B cell (primary cell): ENCODE results near the gene TEDC1. TPM values are rescaled to one million over a fixed set of nuclear protein-coding genes. Genes with fewer than 3 reads are reported as not detected.

Experiments used
- ATAC-seq: fragments of 200-7000 bp; cut with Tn5 transposase; one replicate; pipeline ENCODE4 v1.10.0; 2021; ENCODE audit warnings: low read depth, mild to moderate bottlenecking, moderate number of reproducible peaks, moderate library complexity
- CTCF ChIA-PET: fragments of 350-600 bp; sonication (Branson Sonifier 250); formaldehyde crosslinking; loops from one replicate; lab custom pipeline; 2021; ENCODE audit warnings: antibody characterized with exemption, inconsistent platforms; lab: Charles Lee
- POLR2A ChIA-PET: fragments of 350-600 bp; sonication (Branson Sonifier 250); formaldehyde crosslinking; loops from one replicate; lab custom pipeline; 2021; ENCODE audit warnings: antibody characterized with exemption; lab: Charles Lee
- DNase-seq: peaks from one replicate; pipeline ENCODE4 v3.0.0; 2013
- H2AFZ ChIP-seq: 2 replicates; pipeline ENCODE4 v1.6.1; 2012; ENCODE audit warnings: mild to moderate bottlenecking, low read depth, low read length; ENCODE audit not compliant: insufficient read depth, poor library complexity, severe bottlenecking
- H3K27ac ChIP-seq, 2 donors: 1 replicate in 1 of 2; 2 replicates in 1 of 2; pipeline ENCODE4 v1.5.1; 2012 to 2013; ENCODE audit warnings: low read length in 2 of 2, mild to moderate bottlenecking in 2 of 2, moderate library complexity in 1 of 2
- H3K27me3 ChIP-seq, 4 experiments: fragments of 200-600 bp in 1 of 4; sonication (generic) in 1 of 4; replicated peaks in 1 of 4; 1 replicate in 2 of 4; 2 replicates in 2 of 4; pipeline versions ENCODE4 v1.6.1 to v1.7.0; 2013 to 2016; ENCODE audit warnings: low read length in 3 of 4, mild to moderate bottlenecking in 2 of 4, mixed read lengths in 1 of 4, moderate library complexity in 1 of 4; ENCODE audit not compliant: insufficient read depth in 4 of 4, control insufficient read depth in 3 of 4; ENCODE audit errors: control extremely low read depth in 1 of 4
- H3K36me3 ChIP-seq, 2 experiments: replicated peaks in 1 of 2; 1 replicate in 1 of 2; 2 replicates in 1 of 2; pipeline versions ENCODE4 v1.6.1 to v1.7.1; 2013; ENCODE audit warnings: low read length in 1 of 2; ENCODE audit not compliant: insufficient read depth in 2 of 2, control insufficient read depth in 1 of 2; ENCODE audit errors: control extremely low read depth in 1 of 2, extremely low read depth in 1 of 2
- H3K4me1 ChIP-seq, 2 donors: fragments of 200-600 bp in 1 of 2; sonication (generic) in 1 of 2; 1 replicate in 1 of 2; 2 replicates in 1 of 2; pipeline versions ENCODE4 v1.5.1 to v1.6.1; 2013 to 2017; ENCODE audit warnings: low read length in 2 of 2; ENCODE audit not compliant: control insufficient read depth in 2 of 2, insufficient read depth in 2 of 2
- H3K4me2 ChIP-seq: replicated peaks from 2 replicates; pipeline ENCODE3; 2012; ENCODE audit warnings: mild to moderate bottlenecking, low read depth, low read length; ENCODE audit not compliant: poor library complexity, severe bottlenecking
- H3K4me3 ChIP-seq, 5 experiments: fragments of 200-600 bp in 1 of 5; sonication (generic) in 1 of 5; 1 replicate in 3 of 5; 2 replicates in 2 of 5; pipeline versions ENCODE4 v1.5.1 to v1.7.0; 2011 to 2016; ENCODE audit warnings: low read length in 4 of 5, mild to moderate bottlenecking in 4 of 5, low read depth in 2 of 5, control low read depth in 1 of 5, moderate library complexity in 1 of 5; ENCODE audit not compliant: insufficient read depth in 1 of 5; ENCODE audit errors: control extremely low read depth in 1 of 5, extremely low read depth in 1 of 5
- H3K79me2 ChIP-seq: fragments of 200-600 bp; sonication (generic); one replicate; pipeline ENCODE4 v1.6.0; 2016; ENCODE audit warnings: low read length; ENCODE audit not compliant: control insufficient read depth, insufficient read depth
- H3K9ac ChIP-seq: fragments of 200-600 bp; sonication (generic); 2 replicates; pipeline ENCODE4 v1.6.1; 2017; ENCODE audit warnings: mild to moderate bottlenecking, low read length, moderate library complexity
- H3K9me3 ChIP-seq, 3 donors: one replicate each; pipeline versions ENCODE4 v1.6.1 to v1.7.1; 2013; ENCODE audit warnings: low read length in 2 of 3; ENCODE audit not compliant: control insufficient read depth in 2 of 3, insufficient read depth in 1 of 3; ENCODE audit errors: control extremely low read depth in 1 of 3
- H4K20me1 ChIP-seq: 2 replicates; pipeline ENCODE4 v1.6.0; 2012; ENCODE audit warnings: mild to moderate bottlenecking, low read length; ENCODE audit not compliant: insufficient read depth, control insufficient read depth, poor library complexity, severe bottlenecking
- H3K27ac Mint-ChIP-seq: one replicate; pipeline ENCODE4 v1.8.0; 2021; ENCODE audit warnings: mixed read lengths
- H3K27me3 Mint-ChIP-seq: one replicate; pipeline ENCODE4 v1.8.0; 2021; ENCODE audit warnings: mixed read lengths
- H3K4me1 Mint-ChIP-seq: one replicate; pipeline ENCODE4 v1.8.0; 2021; ENCODE audit warnings: mixed read lengths
- H3K4me3 Mint-ChIP-seq: one replicate; pipeline ENCODE4 v1.8.0; 2021; ENCODE audit warnings: mixed read lengths
- H3K9me3 Mint-ChIP-seq: one replicate; pipeline ENCODE4 v1.8.0; 2022; ENCODE audit warnings: mixed read lengths; ENCODE audit not compliant: insufficient read depth
- EZH2 ChIP-seq: IDR thresholded peaks from 2 replicates; pipeline ENCODE4 v1.6.1; 2012; ENCODE audit warnings: borderline replicate concordance, low read depth, mild to moderate bottlenecking, moderate library complexity, low read length; ENCODE audit not compliant: insufficient read depth, poor library complexity, severe bottlenecking
- WGBS: methylation state at CpG from one replicate; pipeline ENCODE4 v1.1.5; 2013; ENCODE audit warnings: missing lambda C conversion rate; ENCODE audit not compliant: insufficient coverage; 5-methylcytosine and 5-hydroxymethylcytosine counted together
- intact Hi-C: fragments of 100-400 bp; cut with micrococcal nuclease; formaldehyde crosslinking; loops from one replicate; pipeline ENCODE4 v1.10.0; 2022
- polyA plus RNA-seq: library from polyadenylated mRNA; depleted of rRNA; stranded (reverse); fragments of >200 nt; gene quantifications from 2 replicates; pipeline ENCODE4 v1.2.3, GENCODE V29; 2012
- total RNA-seq, 2 donors: library from RNA; stranded (reverse); fragments of 120-200 nt in 1 of 2; gene quantifications; 1 replicate in 1 of 2; 2 replicates in 1 of 2; pipeline versions ENCODE4 v1.2.3 to v1.2.4, GENCODE V29; 2013 to 2022
- TF ChIP-seq, protein P1 (sequence below): fragments of 200-600 bp; IDR thresholded peaks from one replicate; pipeline ENCODE4 v1.8.0; 2022; ENCODE audit warnings: antibody characterized with exemption, mild to moderate bottlenecking

Gene TEDC1
- total and polyA plus RNA-seq, 2 donors (not counting 1 experiment from before 2014, with no cell fraction given), result 19.7 to 22.2 TPM

DNA sequence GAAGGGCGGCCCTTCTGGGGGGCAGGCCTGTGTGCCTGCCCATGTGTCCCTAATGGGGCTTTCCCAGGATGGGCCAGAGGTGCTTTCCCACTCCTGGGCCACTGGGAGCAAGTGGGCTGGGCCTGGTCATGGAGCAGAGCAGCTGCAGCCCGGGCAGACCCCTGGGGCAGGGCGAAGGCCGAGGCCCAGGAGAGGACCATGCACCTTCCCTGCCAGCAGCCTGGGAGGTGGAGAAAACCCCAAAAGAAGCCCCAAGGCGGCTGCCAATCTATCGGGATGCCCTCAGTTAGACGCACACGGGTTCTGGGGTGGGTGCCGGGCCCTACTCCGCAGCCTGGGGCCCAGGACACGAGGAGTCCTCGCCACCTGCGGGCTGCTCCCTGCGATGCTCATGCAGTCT, 32.5 kb upstream of the TEDC1 start:
- Histone ChIP-seq H3K4me2 (no peak overlapping the region), H3K79me2 (peaks cover 4% of the 10 kb centered on the region), H3K4me3 (no peak overlapping the region), H3K27me3 (no peaks in the 10 kb centered on the region), H2AFZ (no peak overlapping the region), H3K36me3 (peaks cover 0 to 43% of the 10 kb centered on the region in 2 experiments), H3K9me3 (no peaks in the 10 kb centered on the region), H3K27ac (no peak overlapping the region), H4K20me1 (peaks cover 16% of the 10 kb centered on the region), H3K9ac (no peak overlapping the region), H3K4me1 (no peaks in the 10 kb centered on the region)
- TF ChIP-seq, protein P1, sequence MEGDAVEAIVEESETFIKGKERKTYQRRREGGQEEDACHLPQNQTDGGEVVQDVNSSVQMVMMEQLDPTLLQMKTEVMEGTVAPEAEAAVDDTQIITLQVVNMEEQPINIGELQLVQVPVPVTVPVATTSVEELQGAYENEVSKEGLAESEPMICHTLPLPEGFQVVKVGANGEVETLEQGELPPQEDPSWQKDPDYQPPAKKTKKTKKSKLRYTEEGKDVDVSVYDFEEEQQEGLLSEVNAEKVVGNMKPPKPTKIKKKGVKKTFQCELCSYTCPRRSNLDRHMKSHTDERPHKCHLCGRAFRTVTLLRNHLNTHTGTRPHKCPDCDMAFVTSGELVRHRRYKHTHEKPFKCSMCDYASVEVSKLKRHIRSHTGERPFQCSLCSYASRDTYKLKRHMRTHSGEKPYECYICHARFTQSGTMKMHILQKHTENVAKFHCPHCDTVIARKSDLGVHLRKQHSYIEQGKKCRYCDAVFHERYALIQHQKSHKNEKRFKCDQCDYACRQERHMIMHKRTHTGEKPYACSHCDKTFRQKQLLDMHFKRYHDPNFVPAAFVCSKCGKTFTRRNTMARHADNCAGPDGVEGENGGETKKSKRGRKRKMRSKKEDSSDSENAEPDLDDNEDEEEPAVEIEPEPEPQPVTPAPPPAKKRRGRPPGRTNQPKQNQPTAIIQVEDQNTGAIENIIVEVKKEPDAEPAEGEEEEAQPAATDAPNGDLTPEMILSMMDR, result no peak
- no peak for TF ChIP-seq EZH2
- CTCF ChIA-PET, result interaction anchor here (0.8 kb wide), 1 partner anchor 78 kb away, joined by 3 read pairs; no protein-coding TSS in a partner anchor
- Mint-ChIP-seq H3K4me1 (no peaks in the 10 kb centered on the region), H3K4me3 (no peak overlapping the region), H3K9me3 (no peaks in the 10 kb centered on the region), H3K27ac (no peak overlapping the region), H3K27me3 (no peaks in the 10 kb centered on the region)
- POLR2A ChIA-PET, result no interaction called here
- ATAC-seq (no peak), DNase-seq (no peak)
- WGBS, result 87% methylated on average over 12 of the region's 14 CpGs
- intact Hi-C loops, result no loop called here

DNA sequence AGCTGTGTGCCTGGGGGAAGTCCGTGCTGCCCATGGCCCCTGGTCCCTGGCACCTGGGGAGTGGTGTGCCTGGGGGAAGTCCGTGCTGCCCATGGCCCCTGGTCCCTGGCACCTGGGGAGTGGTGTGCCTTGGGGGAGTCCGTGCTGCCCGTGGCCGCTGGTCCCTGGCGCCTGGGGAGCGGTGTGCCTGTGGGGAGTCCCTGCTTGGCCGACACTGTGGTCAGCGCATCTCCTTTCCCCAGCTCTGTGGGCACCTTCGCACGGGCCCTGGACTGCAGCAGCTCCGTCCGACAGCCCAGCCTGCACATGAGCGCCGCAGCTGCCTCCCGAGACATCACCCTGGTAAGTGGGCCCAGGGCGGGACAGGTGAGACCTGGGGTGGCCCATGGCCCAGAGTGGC, 30.9 kb upstream of the TEDC1 start:
- Histone ChIP-seq H2AFZ (no peak overlapping the region), H3K27ac (no peak overlapping the region), H3K36me3 (peaks cover 0 to 51% of the 10 kb centered on the region in 2 experiments), H3K79me2 (peaks cover 4% of the 10 kb centered on the region), H3K9ac (no peak overlapping the region), H4K20me1 (peaks cover 16% of the 10 kb centered on the region), H3K27me3 (no peaks in the 10 kb centered on the region), H3K9me3 (no peaks in the 10 kb centered on the region), H3K4me1 (no peaks in the 10 kb centered on the region), H3K4me2 (no peak overlapping the region), H3K4me3 (no peak overlapping the region)
- DNase-seq (no peak), ATAC-seq (no peak)
- POLR2A ChIA-PET, result no interaction called here
- intact Hi-C loops, result no loop called here
- 87% methylated on average over 17 of the region's 17 CpGs for WGBS
- no peaks in the 10 kb centered on the region for H3K27me3 Mint-ChIP-seq
- no peak overlapping the region for H3K4me3 Mint-ChIP-seq
- H3K9me3 Mint-ChIP-seq, result no peaks in the 10 kb centered on the region
- no peak overlapping the region for H3K27ac Mint-ChIP-seq
- H3K4me1 Mint-ChIP-seq, result no peaks in the 10 kb centered on the region
- TF ChIP-seq EZH2, result no peak
- TF ChIP-seq, protein P1, result no peak
- CTCF ChIA-PET, result no interaction called here
